Gastrocnemius medialis (tissue), 4 donors: Measurements from ENCODE around the gene ACLY.

Experiments used
- POLR2A ChIP-seq, 2 donors: fragments of 450-650 bp; IDR thresholded peaks; one replicate each; pipeline ENCODE4 v1.6.1; 2017; ENCODE audit warnings: antibody characterized with exemption in 2 of 2, mild to moderate bottlenecking in 2 of 2, moderate library complexity in 2 of 2
- TF ChIP-seq, protein P1 (sequence below), 5 experiments: fragments of 450-650 bp in 3 of 5; fragments of 200-600 bp in 2 of 5; sonication (generic) in 2 of 5; IDR thresholded peaks in 4 of 5; conservative IDR thresholded peaks in 1 of 5; 1 replicate in 4 of 5; 2 replicates in 1 of 5; pipeline ENCODE4 v1.5.1; 2016 to 2019; ENCODE audit warnings: antibody characterized with exemption in 5 of 5, mild to moderate bottlenecking in 3 of 5, moderate library complexity in 3 of 5

- TF ChIP-seq, protein P1, sequence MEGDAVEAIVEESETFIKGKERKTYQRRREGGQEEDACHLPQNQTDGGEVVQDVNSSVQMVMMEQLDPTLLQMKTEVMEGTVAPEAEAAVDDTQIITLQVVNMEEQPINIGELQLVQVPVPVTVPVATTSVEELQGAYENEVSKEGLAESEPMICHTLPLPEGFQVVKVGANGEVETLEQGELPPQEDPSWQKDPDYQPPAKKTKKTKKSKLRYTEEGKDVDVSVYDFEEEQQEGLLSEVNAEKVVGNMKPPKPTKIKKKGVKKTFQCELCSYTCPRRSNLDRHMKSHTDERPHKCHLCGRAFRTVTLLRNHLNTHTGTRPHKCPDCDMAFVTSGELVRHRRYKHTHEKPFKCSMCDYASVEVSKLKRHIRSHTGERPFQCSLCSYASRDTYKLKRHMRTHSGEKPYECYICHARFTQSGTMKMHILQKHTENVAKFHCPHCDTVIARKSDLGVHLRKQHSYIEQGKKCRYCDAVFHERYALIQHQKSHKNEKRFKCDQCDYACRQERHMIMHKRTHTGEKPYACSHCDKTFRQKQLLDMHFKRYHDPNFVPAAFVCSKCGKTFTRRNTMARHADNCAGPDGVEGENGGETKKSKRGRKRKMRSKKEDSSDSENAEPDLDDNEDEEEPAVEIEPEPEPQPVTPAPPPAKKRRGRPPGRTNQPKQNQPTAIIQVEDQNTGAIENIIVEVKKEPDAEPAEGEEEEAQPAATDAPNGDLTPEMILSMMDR (IDR thresholded peaks at IDR 0.05 in 4 of 5, conservative IDR thresholded peaks at IDR 0.05 in 1 of 5): no peak
- no peak for TF ChIP-seq POLR2A (IDR thresholded peaks at IDR 0.05)
Measured at GRCh38 chr17:41937970-41938954, 19.5 kb upstream of the ACLY start.
